SU-DHL-6 (cell line): Measurements from ENCODE around the gene AQP10.
"Not testable (repeated sequence)": the region's sequence is repeated elsewhere in the genome, so short reads cannot be mapped to it uniquely, and the experiment has no call there.

Experiments used
- CTCF ChIP-seq: fragments of 200-600 bp; sonication (generic); IDR thresholded peaks from one replicate; pipeline ENCODE4 v1.5.1; 2017; ENCODE audit warnings: antibody characterized with exemption, mild to moderate bottlenecking, low read length, moderate library complexity; ENCODE audit not compliant: insufficient read depth, poor library complexity, severe bottlenecking
- EZH2phosphoT487 ChIP-seq: fragments of 200-600 bp; sonication (generic), shearing (Covaris generic); conservative IDR thresholded peaks from 2 replicates; pipeline ENCODE4 v1.6.1; 2018; ENCODE audit warnings: mild to moderate bottlenecking, antibody characterized with exemption, low read length, moderate library complexity, mixed read lengths

DNA sequence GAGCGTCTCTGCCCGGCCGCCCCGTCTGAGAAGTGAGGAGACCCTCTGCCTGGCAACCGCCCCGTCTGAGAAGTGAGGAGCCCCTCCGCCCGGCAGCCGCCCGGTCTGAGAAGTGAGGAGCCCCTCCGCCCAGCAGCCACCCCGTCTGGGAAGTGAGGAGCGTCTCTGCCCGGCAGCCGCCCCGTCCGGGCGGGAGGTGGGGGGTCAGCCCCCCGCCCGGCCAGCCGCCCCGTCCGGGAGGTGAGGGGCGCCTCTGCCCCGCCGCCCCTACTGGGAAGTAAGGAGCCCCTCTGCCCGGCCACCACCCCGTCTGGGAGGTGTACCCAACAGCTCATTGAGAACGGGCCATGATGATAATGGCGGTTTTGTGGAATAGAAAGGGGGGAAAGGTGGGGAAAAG lies 33.3 kb upstream of the AQP10 start:
- TF ChIP-seq CTCF, EZH2phosphoT487: not testable (repeated sequence)
